ENCODE measurements around the gene LMBRD2.
A peak's percentile ranks its signal among the peaks of the same experiment; 100 is the strongest.

LMBRD2 gene

GRCh38 chr5:36066540-36067210, 85.0 kb downstream of the LMBRD2 start, which contains the start of gene UGT3A2:
Gene UGT3A2, minus strand, starts transcription at chr5:36066882. Its CDS starts 93 bp downstream, at chr5:36066789.
- CTCF ChIA-PET, result interaction anchor here (1.2 kb wide), 1 partner anchor 13 kb away, joined by 4 read pairs; no protein-coding TSS in a partner anchor

GRCh38 chr5:36066001-36066539, 85.6 kb downstream of the LMBRD2 start:
- no peak overlapping the region for H3K4me3 ChIP-seq (ENCODE audit: low read depth, low read length)

More at GRCh38 chr5:36066540-36067210, 85.0 kb downstream of the LMBRD2 start, which contains the start of gene UGT3A2:
- DNase-seq (ENCODE audit: low read depth, low spot score), result no peak
- POLR2A ChIA-PET, result no interaction called here
- no peak for TF ChIP-seq CTCF (IDR thresholded peaks at IDR 0.05; ENCODE audit: insufficient read depth, low read length, missing control alignments)
- H3K4me3 ChIP-seq (ENCODE audit: low read depth, low read length), result no peak within 1 kb of the TSS

DNA sequence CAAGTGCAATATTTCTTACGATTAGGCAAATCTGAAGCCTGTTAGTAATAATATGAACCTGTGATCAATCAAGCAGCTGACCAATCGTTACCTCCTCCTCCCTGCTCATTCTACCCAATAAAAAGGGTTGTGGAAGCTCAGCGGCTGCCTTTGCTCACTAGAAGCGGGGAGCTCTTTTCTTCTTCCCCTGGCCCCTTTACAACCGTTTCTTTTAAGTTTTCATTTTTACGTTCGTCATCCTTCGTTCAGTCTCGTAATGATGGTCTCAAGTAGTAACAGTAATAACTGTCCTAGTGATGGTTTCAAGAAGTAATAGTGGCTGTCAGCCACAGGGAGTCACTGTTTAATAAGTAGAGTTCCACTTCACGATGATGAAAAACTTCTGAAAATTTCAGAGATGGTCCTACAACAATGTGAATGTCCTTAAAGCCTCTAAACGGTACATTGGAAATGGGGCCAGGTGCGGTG, 91.2 kb downstream of the LMBRD2 start:
- ChIA-PET POLR2A (no interaction called here), CTCF (interaction anchor here (0.6 to 1.1 kb wide), 5 partner anchors 13 to 316 kb away, joined by 3 to 8 read pairs (median 4); no protein-coding TSS in a partner anchor)
- peak; percentile 12 for TF ChIP-seq CTCF (IDR thresholded peaks at IDR 0.05; ENCODE audit: insufficient read depth, low read length, missing control alignments)
- H3K4me3 ChIP-seq (ENCODE audit: low read depth, low read length), result no peak overlapping the region; the same call in 1 of the 2 replicates
- no peak for DNase-seq (ENCODE audit: low read depth, low spot score)

More at GRCh38 chr5:36066001-36066539, 85.6 kb downstream of the LMBRD2 start:
- DNase-seq (ENCODE audit: low read depth, low spot score), result no peak
- CTCF ChIA-PET, result interaction anchor here (3.6 kb wide), 1 partner anchor 13 kb away, joined by 15 read pairs; no protein-coding TSS in a partner anchor
- TF ChIP-seq CTCF (IDR thresholded peaks at IDR 0.05; ENCODE audit: insufficient read depth, low read length, missing control alignments), result no peak
- POLR2A ChIA-PET, result no interaction called here

- ChIA-PET CTCF (interaction anchor here (0.6 to 1.1 kb wide), 5 partner anchors 14 to 317 kb away, joined by 3 to 8 read pairs (median 4); no protein-coding TSS in a partner anchor), POLR2A (no interaction called here)
- H3K4me3 ChIP-seq (ENCODE audit: low read depth, low read length), result no peak overlapping the region
- no peak for DNase-seq (ENCODE audit: low read depth, low spot score)
- no peak for TF ChIP-seq CTCF (IDR thresholded peaks at IDR 0.05; ENCODE audit: insufficient read depth, low read length, missing control alignments)
Observed at GRCh38 chr5:36059571-36060419, 91.9 kb downstream of the LMBRD2 start.

- DNase-seq (ENCODE audit: low read depth, low spot score), result no peak
- ChIA-PET POLR2A (no interaction called here), CTCF (no interaction called here)
- no peak for TF ChIP-seq CTCF (IDR thresholded peaks at IDR 0.05; ENCODE audit: insufficient read depth, low read length, missing control alignments)
- no peak overlapping the region for H3K4me3 ChIP-seq (ENCODE audit: low read depth, low read length)
Observed at GRCh38 chr5:36058776-36059175, 92.9 kb downstream of the LMBRD2 start.
